Hematopoietic multipotent progenitor cell (in vitro differentiated cells): ENCODE results near the gene MRTFA. TPM values are rescaled to one million over a fixed set of nuclear protein-coding genes. Genes with fewer than 3 reads are reported as not detected.
"Not testable (repeated sequence)": the region's sequence is repeated elsewhere in the genome, so short reads cannot be mapped to it uniquely, and the experiment has no call there.

ENCODE experiments used
- DNase-seq, 3 donors: peaks; one replicate each; pipeline ENCODE4 v3.0.0-alpha.2; 2011 to 2015; ENCODE audit warnings: low read depth in 2 of 3, low spot score in 2 of 3
- total RNA-seq: library from RNA; depleted of rRNA; stranded (reverse); fragments of >200 nt; gene quantifications from one replicate; pipeline ENCODE4 v1.2.3, GENCODE V29; 2012

Gene MRTFA
- total RNA-seq, 1 donor = 84.3 TPM

GRCh38 chr22:40529821-40530220 lies 106.7 kb downstream of the MRTFA start:
- no peak for DNase-seq

- no peak for DNase-seq
These were observed 109.6 kb downstream of the MRTFA start for GRCh38 chr22:40526960-40527359.

DNA sequence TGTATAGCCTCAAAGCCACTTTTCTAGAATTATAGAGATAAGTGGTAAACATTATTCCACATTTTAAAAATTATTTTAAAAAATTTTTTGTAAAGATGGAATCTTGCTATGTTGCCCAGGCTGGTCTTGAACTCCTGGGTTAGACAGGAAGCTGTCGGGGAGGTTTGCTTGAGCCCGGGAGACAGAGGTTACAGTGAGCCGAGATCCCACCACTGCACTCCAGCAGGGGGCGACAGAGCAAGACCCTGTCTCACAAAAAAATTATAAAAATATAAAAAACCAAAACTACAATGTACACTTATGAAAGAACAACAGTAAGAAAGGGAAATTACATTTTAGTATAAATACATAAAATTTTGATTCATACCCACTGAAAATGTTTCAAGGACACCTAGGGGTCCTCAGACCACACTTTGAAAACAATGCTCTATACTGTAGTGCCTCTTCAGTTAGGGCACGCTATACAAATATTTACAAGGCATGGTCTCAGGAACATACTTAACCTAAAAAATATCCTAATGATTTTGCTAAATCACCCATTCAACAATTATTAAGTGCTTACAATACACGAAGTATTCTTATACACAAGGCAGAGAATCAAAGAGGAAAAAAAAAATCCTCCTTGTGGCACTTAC lies 111.2 kb downstream of the MRTFA start:
- peak; percentile 42 to 82 (median 65) for DNase-seq

GRCh38 chr22:40524392-40525249 lies 111.9 kb downstream of the MRTFA start:
- DNase-seq = peak in 1 of 3 donors; percentile 48

- DNase-seq = no peak
These were observed 114.4 kb downstream of the MRTFA start for GRCh38 chr22:40522141-40522540.

- no peak for DNase-seq
These were observed 115.5 kb downstream of the MRTFA start for GRCh38 chr22:40521046-40521445.

- DNase-seq = no peak
These were observed 116.0 kb downstream of the MRTFA start for GRCh38 chr22:40520562-40520961.

DNA sequence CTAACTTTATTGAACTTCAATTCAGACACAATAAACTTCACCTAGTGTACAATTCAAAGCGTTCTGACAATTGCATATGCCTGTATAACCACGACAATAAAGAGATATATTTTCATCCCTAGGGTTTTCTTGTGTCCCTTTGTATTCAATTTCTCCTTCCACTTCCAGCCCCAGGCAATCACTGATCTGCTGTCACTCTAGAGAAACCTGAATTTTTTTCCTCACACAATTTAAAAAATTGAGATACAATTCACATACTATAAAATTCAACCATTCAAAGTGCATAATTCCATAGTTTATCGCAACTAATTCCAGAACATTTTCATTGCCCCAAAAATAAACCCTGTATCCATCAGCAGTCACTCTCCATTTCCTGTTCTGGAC lies 116.6 kb downstream of the MRTFA start:
- DNase-seq = no peak

DNA sequence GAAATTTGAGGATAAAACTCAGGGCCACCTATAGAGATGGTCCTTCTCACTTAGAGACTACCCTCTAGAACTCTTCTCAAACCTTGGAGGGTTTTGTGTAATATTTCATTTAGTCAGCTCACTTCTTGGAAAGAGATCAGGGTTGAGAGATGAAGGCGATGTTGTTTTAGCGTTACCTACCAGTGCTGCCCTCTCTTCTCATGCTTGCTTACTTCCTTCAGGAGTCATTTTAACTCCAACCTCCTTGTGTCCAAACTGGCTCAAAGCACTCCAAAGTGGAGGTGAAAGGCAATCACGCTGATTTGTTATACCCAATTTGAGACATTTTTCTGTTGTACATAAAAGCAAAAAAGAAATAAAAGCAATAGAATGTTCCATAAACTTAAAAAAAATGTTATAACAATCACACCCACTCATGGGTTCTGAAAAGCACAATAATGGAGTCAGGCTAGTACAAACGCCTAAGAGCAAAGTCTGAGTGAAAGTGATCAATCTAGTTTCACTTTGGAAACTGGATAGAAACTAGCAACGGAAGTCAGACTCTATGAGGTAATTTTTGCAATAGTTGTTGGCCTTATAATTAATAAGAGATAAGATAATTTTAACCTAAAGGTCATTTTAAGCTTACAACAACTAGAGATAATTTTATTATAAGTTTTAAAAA lies 117.1 kb downstream of the MRTFA start:
- DNase-seq = no peak

GRCh38 chr22:40518840-40519239 lies 117.7 kb downstream of the MRTFA start:
- no peak for DNase-seq

- no peak for DNase-seq
These were observed 118.9 kb downstream of the MRTFA start for GRCh38 chr22:40517631-40518030.

DNA sequence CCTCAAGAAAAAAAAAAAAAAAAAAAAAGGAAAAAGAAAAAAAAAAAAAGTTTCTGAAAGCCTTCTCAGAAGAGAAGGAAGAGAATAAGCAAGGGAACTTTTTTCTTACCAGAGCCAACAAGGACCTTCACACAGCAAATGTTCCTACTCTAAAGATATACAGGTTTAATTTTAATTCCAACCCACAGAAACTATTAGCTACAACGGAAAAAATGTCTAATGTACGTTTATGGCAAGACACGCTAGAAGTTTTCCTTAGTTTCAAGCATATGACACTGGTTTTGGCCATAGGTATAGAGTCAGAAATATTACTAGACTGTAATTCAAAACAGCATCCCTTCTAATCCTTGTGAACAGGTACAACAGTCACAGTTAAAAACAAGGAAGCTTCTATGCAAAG lies 120.1 kb downstream of the MRTFA start:
- DNase-seq = no peak

GRCh38 chr22:40512426-40513136 lies 123.9 kb downstream of the MRTFA start:
- no peak for DNase-seq

- no peak for DNase-seq
These were observed 124.9 kb downstream of the MRTFA start for GRCh38 chr22:40511604-40512003.

GRCh38 chr22:40510631-40511364 lies 125.7 kb downstream of the MRTFA start:
- DNase-seq = no peak

GRCh38 chr22:40509401-40510134 lies 127.0 kb downstream of the MRTFA start:
- DNase-seq = peak in 2 of 3 donors; percentile 67 to 83

- DNase-seq = not testable (repeated sequence)
These were observed 128.5 kb downstream of the MRTFA start for GRCh38 chr22:40508046-40508445.

DNA sequence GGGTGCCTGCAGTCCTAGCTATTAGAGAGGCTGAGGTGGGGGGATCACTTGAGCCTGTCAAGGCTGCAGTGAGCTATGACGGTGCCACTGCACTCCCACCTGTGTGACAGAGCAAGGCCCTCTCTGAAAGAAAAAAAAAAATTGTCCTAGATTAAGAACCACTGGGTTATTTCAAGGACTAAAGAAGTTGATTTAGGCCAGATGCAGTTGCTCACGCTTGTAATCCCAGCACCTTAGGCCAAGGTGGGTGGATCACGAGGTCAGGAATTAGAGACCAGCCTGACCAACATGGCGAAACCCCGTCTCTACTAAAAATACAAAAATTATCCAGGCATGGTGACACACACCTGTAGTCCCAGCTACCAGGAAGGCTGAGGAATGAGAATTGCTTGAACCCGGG lies 129.0 kb downstream of the MRTFA start:
- DNase-seq = no peak

DNA sequence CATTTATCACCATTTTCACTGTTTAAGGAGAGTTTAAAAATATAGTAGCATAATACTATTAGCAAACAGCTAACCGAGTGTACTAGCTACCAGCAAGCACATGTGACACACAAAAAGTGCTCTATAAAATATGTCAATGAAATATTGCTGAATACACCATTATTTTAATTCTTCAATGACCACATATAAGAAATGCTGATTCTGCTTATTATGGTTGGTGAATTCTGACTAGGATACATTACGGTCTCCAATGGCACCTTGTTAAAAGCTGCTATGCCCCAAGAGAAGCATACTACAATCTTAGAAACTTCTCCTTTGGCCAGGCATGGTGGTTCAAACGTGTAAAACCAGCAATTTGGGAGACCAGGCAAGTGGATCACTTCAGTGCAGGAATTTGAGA lies 129.8 kb downstream of the MRTFA start:
- no peak for DNase-seq
